ENCODE data around the gene ID1. TPM values are rescaled to one million over a fixed set of nuclear protein-coding genes. Genes with fewer than 3 reads are reported as not detected.

The ID1 gene
- total and polyA plus RNA-seq, 10 of the 15 experiments (the other 5 are each of a cell fraction or from before 2014, with no cell fraction given), result 0.09 to 1.3 (median 0.47) TPM; not detected in 2

- no peak for TF ChIP-seq MXI1 (IDR thresholded peaks at IDR 0.05; ENCODE audit: low read depth, low read length)
- no peak for TF ChIP-seq NFIC (IDR thresholded peaks at IDR 0.05; ENCODE audit: low read depth, low read length)
These were observed 28.3 kb upstream of the ID1 start (continued) for GRCh38 chr20:31576751-31577150.

DNA sequence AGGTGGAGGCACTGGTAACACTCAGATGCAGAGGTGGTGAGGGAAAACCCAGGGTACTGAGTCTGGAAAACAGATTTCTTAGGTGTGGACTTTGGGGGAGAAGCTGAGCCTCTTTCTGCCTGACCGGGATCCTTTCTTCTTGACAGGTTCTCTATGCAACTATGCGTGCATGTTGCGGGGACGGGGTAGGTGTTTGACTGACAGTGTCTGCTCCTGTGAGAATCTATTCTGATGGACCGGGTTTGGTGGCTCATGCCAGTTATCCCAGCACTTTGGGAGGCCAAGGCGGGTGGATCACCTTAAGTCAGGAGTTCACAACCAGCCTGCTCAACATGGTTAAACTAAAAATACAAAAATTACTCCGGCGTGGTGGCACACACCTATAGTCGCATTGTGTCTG is 27.9 kb upstream of the ID1 start:
- TF ChIP-seq FOXK2 (IDR thresholded peaks at IDR 0.05) (no peak), SIN3A (IDR thresholded peaks at IDR 0.05; ENCODE audit: low read depth, low read length) (no peak), MYC (IDR thresholded peaks at IDR 0.05; ENCODE audit: insufficient read depth, insufficient read length, insufficient replicate concordance, low read length, severe bottlenecking) (no peak), CHD4 (IDR thresholded peaks at IDR 0.05) (no peak), CHD2 (IDR thresholded peaks at IDR 0.05; ENCODE audit: borderline replicate concordance, low read depth, low read length) (no peak), NFXL1 (IDR thresholded peaks at IDR 0.05; ENCODE audit: borderline replicate concordance) (no peak)
- TF ChIP-seq, protein P1, sequence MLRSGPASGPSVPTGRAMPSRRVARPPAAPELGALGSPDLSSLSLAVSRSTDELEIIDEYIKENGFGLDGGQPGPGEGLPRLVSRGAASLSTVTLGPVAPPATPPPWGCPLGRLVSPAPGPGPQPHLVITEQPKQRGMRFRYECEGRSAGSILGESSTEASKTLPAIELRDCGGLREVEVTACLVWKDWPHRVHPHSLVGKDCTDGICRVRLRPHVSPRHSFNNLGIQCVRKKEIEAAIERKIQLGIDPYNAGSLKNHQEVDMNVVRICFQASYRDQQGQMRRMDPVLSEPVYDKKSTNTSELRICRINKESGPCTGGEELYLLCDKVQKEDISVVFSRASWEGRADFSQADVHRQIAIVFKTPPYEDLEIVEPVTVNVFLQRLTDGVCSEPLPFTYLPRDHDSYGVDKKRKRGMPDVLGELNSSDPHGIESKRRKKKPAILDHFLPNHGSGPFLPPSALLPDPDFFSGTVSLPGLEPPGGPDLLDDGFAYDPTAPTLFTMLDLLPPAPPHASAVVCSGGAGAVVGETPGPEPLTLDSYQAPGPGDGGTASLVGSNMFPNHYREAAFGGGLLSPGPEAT (IDR thresholded peaks at IDR 0.05; ENCODE audit: low read depth), result no peak
- no peaks in the 10 kb centered on the region for H3K79me2 ChIP-seq (ENCODE audit: control insufficient read depth, insufficient read depth, low read length)

More for the DNA sequence above, 27.9 kb upstream of the ID1 start:
- Histone ChIP-seq H3K9me3 (replicated peaks; ENCODE audit: control insufficient read depth, insufficient read depth, low read length) (no peaks in the 10 kb centered on the region), H3K27ac (ENCODE audit: control insufficient read depth, insufficient read depth) (no peak overlapping the region), H3K9ac (ENCODE audit: control insufficient read depth, insufficient read depth, low read length) (no peak overlapping the region), H3K36me3 (ENCODE audit: control insufficient read depth in 2 of 2, insufficient read depth in 2 of 2, low read length in 1 of 2) (no peaks in the 10 kb centered on the region), H3K27me3 (replicated peaks in 1 of 2; ENCODE audit: control insufficient read depth in 2 of 2, insufficient read depth in 2 of 2, low read length in 1 of 2) (no peaks in the 10 kb centered on the region; a peak in 1 of 4 replicates), H3K4me3 (no peak overlapping the region), H3K4me2 (ENCODE audit: control insufficient read depth, insufficient read depth) (no peak overlapping the region), H4K20me1 (ENCODE audit: control insufficient read depth, insufficient read depth) (no peaks in the 10 kb centered on the region), H3K4me1 (ENCODE audit: control insufficient read depth, insufficient read depth, low read length) (peaks cover 10% of the 10 kb centered on the region), H2AFZ (ENCODE audit: control insufficient read depth, low read depth, low read length) (no peak overlapping the region)
- intact Hi-C loops (cut with micrococcal nuclease; ENCODE audit: unreplicated experiment), result no loop called here
- POLR2A ChIA-PET, result interaction anchor here (0.6 to 1.3 kb wide), 2 partner anchors 9 to 16 kb away, joined by 3 read pairs; no protein-coding TSS in a partner anchor
- DNase-seq (ENCODE audit: low read depth, low spot score) (no peak), FAIRE-seq (no peak), ATAC-seq (no peak)
- SMC1A ChIA-PET (ENCODE audit: uncharacterized antibody, unreplicated experiment), result interaction anchor here (1.0 kb wide), 1 partner anchor 35 kb away, joined by 4 read pairs; no protein-coding TSS in a partner anchor
- WGBS (ENCODE audit: insufficient coverage, insufficient replicate concordance, low lambda C conversion rate, missing lambda C conversion rate), result 86% methylated on average over 9 of the region's 9 CpGs
- RAD21 ChIA-PET (ENCODE audit: unreplicated experiment), result interaction anchor here (1.3 kb wide), 1 partner anchor 36 kb away, joined by 11 read pairs; no protein-coding TSS in a partner anchor
- no TSS peak for BruUV-seq (replicated peaks)
- CTCF ChIA-PET, result interaction anchor here (0.5 to 29.1 kb wide), 4 partner anchors 9 to 34 kb away, joined by 3 to 958 read pairs (median 5); partner anchors contain the start of gene ID1
- in situ Hi-C loops (cut with MboI), result no loop called here
